ENCODE results near the gene SESN1. TPM values are rescaled to one million over a fixed set of nuclear protein-coding genes. Genes with fewer than 3 reads are reported as not detected.

SESN1 gene
- polyA plus RNA-seq, 3 donors, result 1.8 to 21.0 (median 3.1) TPM

GRCh38 chr6:109048176-109048575, 46.5 kb downstream of the SESN1 start:
- intact Hi-C loops (cut with micrococcal nuclease), result no loop called here
- H3K4me2 ChIP-seq (replicated peaks; ENCODE audit: extremely low read depth, low read length, poor library complexity, severe bottlenecking), result no peak overlapping the region
- Mint-ChIP-seq H3K4me1 (peaks cover 15% of the 10 kb centered on the region), H3K36me3 (peaks cover 4 to 7% of the 10 kb centered on the region in 2 donors), H3K9me3 (peaks cover 0 to 7% (median 3%) of the 10 kb centered on the region in 7 donors), H3K27me3 (ENCODE audit: low read depth in 3 of 3) (peaks cover 0 to 2% (median 0%) of the 10 kb centered on the region in 3 donors), H3K27ac (peak overlapping the region in 1 of 7 donors; percentile 13), H3K4me3 (no peak overlapping the region)
- H3K4me1 ChIP-seq (ENCODE audit: control insufficient read depth in 1 of 2, insufficient read depth in 2 of 2, low read length in 2 of 2), result peaks cover 0 to 17% of the 10 kb centered on the region in 2 donors
- no peak for DNase-seq
- H2AFZ ChIP-seq (ENCODE audit: insufficient read depth, low read depth, low read length, poor library complexity, severe bottlenecking), result no peak overlapping the region
- H3K9ac ChIP-seq (ENCODE audit: insufficient read depth, low read length, poor library complexity, severe bottlenecking), result no peak overlapping the region
- TF ChIP-seq CTCF (IDR thresholded peaks at IDR 0.05), result no peak
- H3K4me3 ChIP-seq (replicated peaks in 1 of 3; ENCODE audit: low read depth in 2 of 3, low read length in 3 of 3), result no peak overlapping the region
- peaks cover 1% of the 10 kb centered on the region for H3K79me2 ChIP-seq (ENCODE audit: insufficient read depth, low read length)
- H4K20me1 ChIP-seq (ENCODE audit: insufficient read depth, low read length), result peaks cover 3% of the 10 kb centered on the region
- WGBS (ENCODE audit: insufficient coverage), result no CpG with 5 or more reads among the region's 1 CpG
- no peaks in the 10 kb centered on the region for H3K27me3 ChIP-seq (ENCODE audit: control insufficient read depth in 2 of 2, insufficient read depth in 2 of 2, low read length in 2 of 2)
- no peaks in the 10 kb centered on the region for H3K9me3 ChIP-seq (replicated peaks in 1 of 2; ENCODE audit: control insufficient read depth in 1 of 2, insufficient read depth in 1 of 2, low read length in 2 of 2)
- no peak overlapping the region for H3K27ac ChIP-seq (ENCODE audit: low read depth in 1 of 2, low read length in 2 of 2)
- H3K36me3 ChIP-seq (replicated peaks in 1 of 2; ENCODE audit: control insufficient read depth in 1 of 2, insufficient read depth in 2 of 2, low read length in 2 of 2), result no peaks in the 10 kb centered on the region

GRCh38 chr6:109045493-109045892, 49.2 kb downstream of the SESN1 start:
- Histone ChIP-seq H2AFZ (ENCODE audit: insufficient read depth, low read depth, low read length, poor library complexity, severe bottlenecking) (no peak overlapping the region), H3K36me3 (replicated peaks in 1 of 2; ENCODE audit: control insufficient read depth in 1 of 2, insufficient read depth in 2 of 2, low read length in 2 of 2) (no peaks in the 10 kb centered on the region), H3K27me3 (ENCODE audit: control insufficient read depth in 2 of 2, insufficient read depth in 2 of 2, low read length in 2 of 2) (no peaks in the 10 kb centered on the region), H3K4me3 (replicated peaks in 1 of 3; ENCODE audit: low read depth in 2 of 3, low read length in 3 of 3) (no peak overlapping the region), H3K27ac (ENCODE audit: low read depth in 1 of 2, low read length in 2 of 2) (no peak overlapping the region), H4K20me1 (ENCODE audit: insufficient read depth, low read length) (no peaks in the 10 kb centered on the region), H3K79me2 (ENCODE audit: insufficient read depth, low read length) (peaks cover 3% of the 10 kb centered on the region), H3K9ac (ENCODE audit: insufficient read depth, low read length, poor library complexity, severe bottlenecking) (no peak overlapping the region), H3K4me2 (replicated peaks; ENCODE audit: extremely low read depth, low read length, poor library complexity, severe bottlenecking) (no peak overlapping the region), H3K4me1 (ENCODE audit: control insufficient read depth in 1 of 2, insufficient read depth in 2 of 2, low read length in 2 of 2) (peaks cover 0 to 6% of the 10 kb centered on the region in 2 donors), H3K9me3 (replicated peaks in 1 of 2; ENCODE audit: control insufficient read depth in 1 of 2, insufficient read depth in 1 of 2, low read length in 2 of 2) (no peaks in the 10 kb centered on the region)
- intact Hi-C loops (cut with micrococcal nuclease), result no loop called here
- no peak for DNase-seq
- TF ChIP-seq CTCF (IDR thresholded peaks at IDR 0.05), result no peak
- Mint-ChIP-seq H3K27ac (no peak overlapping the region), H3K36me3 (peaks cover 4 to 7% of the 10 kb centered on the region in 2 donors), H3K27me3 (ENCODE audit: low read depth in 3 of 3) (peaks cover 0 to 2% (median 0%) of the 10 kb centered on the region in 3 donors), H3K4me1 (peaks cover 5% of the 10 kb centered on the region), H3K4me3 (no peak overlapping the region), H3K9me3 (peaks cover 0 to 7% (median 4%) of the 10 kb centered on the region in 7 donors)
- WGBS (ENCODE audit: insufficient coverage), result 100% methylated on average over 1 of the region's 1 CpG
